CD4-positive, alpha-beta T cell (primary cell): Measurements from ENCODE around the gene ADGRE3. TPM values are rescaled to one million over a fixed set of nuclear protein-coding genes. Genes with fewer than 3 reads are reported as not detected.

Source experiments
- ATAC-seq: fragments of 200-7000 bp; cut with Tn5 transposase; one replicate; pipeline ENCODE4 v1.10.0; 2022; ENCODE audit warnings: mild to moderate bottlenecking; ENCODE audit not compliant: poor library complexity
- CTCF ChIA-PET: fragments of 350-600 bp; sonication (Branson Sonifier 250); formaldehyde crosslinking; loops from one replicate; lab custom pipeline; 2021; ENCODE audit warnings: antibody characterized with exemption, inconsistent platforms; lab: Charles Lee
- POLR2A ChIA-PET: fragments of 350-600 bp; sonication (Branson Sonifier 250); formaldehyde crosslinking; loops from one replicate; lab custom pipeline; 2021; ENCODE audit warnings: antibody characterized with exemption, inconsistent platforms; lab: Charles Lee
- DNase-seq, 14 experiments: peaks; one replicate each; pipeline ENCODE4 v3.0.0-alpha.2; 2013 to 2020; ENCODE audit warnings: mixed read lengths in 2 of 14
- H3K27ac ChIP-seq, 2 donors: one replicate each; pipeline versions ENCODE4 v1.5.1 to v1.7.0; 2013; ENCODE audit warnings: low read length in 2 of 2, low read depth in 1 of 2, mild to moderate bottlenecking in 1 of 2
- H3K27me3 ChIP-seq, 2 experiments: 1 replicate in 1 of 2; 2 replicates in 1 of 2; pipeline versions ENCODE4 v1.6.1 to v1.7.0; 2013; ENCODE audit warnings: low read length in 2 of 2, control low read depth in 1 of 2, mild to moderate bottlenecking in 1 of 2, moderate library complexity in 1 of 2; ENCODE audit not compliant: insufficient read depth in 2 of 2, control insufficient read depth in 1 of 2
- H3K36me3 ChIP-seq: one replicate; pipeline ENCODE4 v1.6.1; 2013; ENCODE audit warnings: low read length, control low read depth; ENCODE audit not compliant: insufficient read depth
- H3K4me1 ChIP-seq: one replicate; pipeline ENCODE4 v1.6.1; 2013; ENCODE audit warnings: low read length, control low read depth; ENCODE audit not compliant: insufficient read depth
- H3K4me3 ChIP-seq: one replicate; pipeline ENCODE4 v1.5.1; 2013; ENCODE audit warnings: mild to moderate bottlenecking, low read length, moderate library complexity
- H3K9me3 ChIP-seq, 2 experiments: 1 replicate in 1 of 2; 2 replicates in 1 of 2; pipeline versions ENCODE4 v1.6.1 to v1.7.0; 2013; ENCODE audit warnings: low read length in 2 of 2, mild to moderate bottlenecking in 2 of 2, control low read depth in 1 of 2, moderate library complexity in 1 of 2; ENCODE audit not compliant: control insufficient read depth in 1 of 2, insufficient read depth in 1 of 2
- H3K27ac Mint-ChIP-seq: one replicate; pipeline ENCODE4 v1.8.0; 2020; ENCODE audit warnings: mixed read lengths
- H3K27me3 Mint-ChIP-seq: one replicate; pipeline ENCODE4 v1.8.0; 2021; ENCODE audit warnings: mixed read lengths
- H3K36me3 Mint-ChIP-seq: one replicate; pipeline ENCODE4 v1.8.0; 2021; ENCODE audit warnings: low read depth, mixed read lengths
- H3K4me1 Mint-ChIP-seq: one replicate; pipeline ENCODE4 v1.8.0; 2021; ENCODE audit warnings: low read depth, mixed read lengths
- H3K4me3 Mint-ChIP-seq: one replicate; pipeline ENCODE4 v1.8.0; 2020; ENCODE audit warnings: mild to moderate bottlenecking, mixed read lengths
- H3K9me3 Mint-ChIP-seq: one replicate; pipeline ENCODE4 v1.8.0; 2020; ENCODE audit warnings: mixed read lengths
- CTCF ChIP-seq: fragments of 200-600 bp; IDR thresholded peaks from one replicate; pipeline ENCODE4 v1.8.0; 2022; ENCODE audit warnings: antibody characterized with exemption, mild to moderate bottlenecking
- intact Hi-C, 2 experiments: fragments of 100-400 bp; cut with DNase I in 1 of 2; cut with micrococcal nuclease in 1 of 2; formaldehyde crosslinking; loops; one replicate each; pipeline versions ENCODE4 v1.15.1 to v1.9.0; 2023 to 2025; cut with DNase I, micrococcal nuclease
- total RNA-seq, 174 experiments: library from RNA in 2 of 174; stranded (reverse) in 2 of 174; gene quantifications; one replicate each; pipeline ENCODE4 v1.2.3 and lab custom pipeline; 2021 to 2026

The ADGRE3 gene
- total RNA-seq, 2 experiments from 2014 or later: not detected

- H3K4me1 ChIP-seq: peaks cover 10% of the 10 kb centered on the region
These were observed 2.1 kb upstream of the ADGRE3 start for GRCh38 chr19:14676762-14677161.

GRCh38 chr19:14673088-14673487, 1.6 kb downstream of the ADGRE3 start:
- Mint-ChIP-seq H3K27ac (no peak overlapping the region), H3K27me3 (peaks cover 31% of the 10 kb centered on the region), H3K4me1 (peaks cover 3% of the 10 kb centered on the region), H3K4me3 (no peak overlapping the region), H3K9me3 (no peaks in the 10 kb centered on the region), H3K36me3 (no peaks in the 10 kb centered on the region)
- TF ChIP-seq CTCF: no peak
- no peak for ATAC-seq
- H3K36me3 ChIP-seq: no peaks in the 10 kb centered on the region
- H3K4me3 ChIP-seq: no peak overlapping the region
- peaks cover 0 to 12% of the 10 kb centered on the region in 2 experiments for H3K27me3 ChIP-seq
- ChIA-PET POLR2A (interaction anchor here (1.2 kb wide), 1 partner anchor 11 kb away, joined by 3 read pairs; no protein-coding TSS in a partner anchor), CTCF (no interaction called here)
- DNase-seq: no peak
- H3K4me1 ChIP-seq: peaks cover 17% of the 10 kb centered on the region
- H3K27ac ChIP-seq: no peak overlapping the region
- peaks cover 0 to 6% of the 10 kb centered on the region in 2 experiments for H3K9me3 ChIP-seq
- intact Hi-C loops: no loop called here

More at GRCh38 chr19:14676762-14677161, 2.1 kb upstream of the ADGRE3 start:
- peaks cover 16% of the 10 kb centered on the region for H3K27me3 Mint-ChIP-seq
- no peaks in the 10 kb centered on the region for H3K4me1 Mint-ChIP-seq
- H3K27me3 ChIP-seq: peaks cover 0 to 12% of the 10 kb centered on the region in 2 experiments
- H3K36me3 ChIP-seq: no peaks in the 10 kb centered on the region
- H3K4me3 Mint-ChIP-seq: no peak overlapping the region
- no peaks in the 10 kb centered on the region for H3K36me3 Mint-ChIP-seq
- H3K9me3 ChIP-seq: no peaks in the 10 kb centered on the region
- intact Hi-C loops: no loop called here
- CTCF ChIA-PET: interaction anchor here (1.2 kb wide), 2 partner anchors 10 to 102 kb away, joined by 3 to 5 read pairs; no protein-coding TSS in a partner anchor
- DNase-seq: no peak
- POLR2A ChIA-PET: no interaction called here
- ATAC-seq: no peak
- TF ChIP-seq CTCF: no peak
- no peak overlapping the region for H3K27ac Mint-ChIP-seq
- H3K9me3 Mint-ChIP-seq: no peaks in the 10 kb centered on the region
- H3K27ac ChIP-seq: no peak overlapping the region
- H3K4me3 ChIP-seq: no peak overlapping the region

- POLR2A ChIA-PET: interaction anchor here (1.2 kb wide), 1 partner anchor 11 kb away, joined by 3 read pairs; no protein-coding TSS in a partner anchor
- Mint-ChIP-seq H3K4me1 (peaks cover 6% of the 10 kb centered on the region), H3K27me3 (peaks cover 32% of the 10 kb centered on the region), H3K27ac (peak overlapping the region; percentile 52), H3K9me3 (no peaks in the 10 kb centered on the region), H3K36me3 (no peaks in the 10 kb centered on the region), H3K4me3 (no peak overlapping the region)
- intact Hi-C loops: no loop called here
- peaks cover 0 to 6% of the 10 kb centered on the region in 2 experiments for H3K9me3 ChIP-seq
- H3K27me3 ChIP-seq: peaks cover 0 to 12% of the 10 kb centered on the region in 2 experiments
- peak overlapping the region in 1 of 2 donors; percentile 49 for H3K27ac ChIP-seq
- H3K4me3 ChIP-seq: no peak overlapping the region
- DNase-seq (peak in 4 of 14 experiments; percentile 4 to 72 (median 61)), ATAC-seq (peak; percentile 83)
- no peaks in the 10 kb centered on the region for H3K36me3 ChIP-seq
- no peak for TF ChIP-seq CTCF
- CTCF ChIA-PET: interaction anchor here (0.6 kb wide), 1 partner anchor 13 kb away, joined by 4 read pairs; no protein-coding TSS in a partner anchor
- H3K4me1 ChIP-seq: peaks cover 21% of the 10 kb centered on the region
These were observed 2.3 kb downstream of the ADGRE3 start for GRCh38 chr19:14672188-14672872.
